Activated naive CD8-positive, alpha-beta T cell treated with anti-CD3 and anti-CD28 coated beads for 36 hours (primary cell): ENCODE data around the gene ENSA. TPM values are rescaled to one million over a fixed set of nuclear protein-coding genes. Genes with fewer than 3 reads are reported as not detected.
"Not testable (repeated sequence)": the region's sequence is repeated elsewhere in the genome, so short reads cannot be mapped to it uniquely, and the experiment has no call there.

Experiments used
- DNase-seq: peaks from one replicate; pipeline ENCODE4 v3.0.0; 2021
- H3K27ac Mint-ChIP-seq: one replicate; pipeline ENCODE4 v1.8.0; 2022; ENCODE audit warnings: mild to moderate bottlenecking, moderate library complexity, mixed read lengths
- H3K27me3 Mint-ChIP-seq: one replicate; pipeline ENCODE4 v1.8.0; 2022; ENCODE audit warnings: mild to moderate bottlenecking, mixed read lengths
- H3K36me3 Mint-ChIP-seq: one replicate; pipeline ENCODE4 v1.8.0; 2021; ENCODE audit warnings: mild to moderate bottlenecking, mixed read lengths
- H3K4me1 Mint-ChIP-seq: one replicate; pipeline ENCODE4 v1.8.0; 2021; ENCODE audit warnings: mixed read lengths
- H3K4me3 Mint-ChIP-seq: one replicate; pipeline ENCODE4 v1.8.0; 2022; ENCODE audit warnings: mild to moderate bottlenecking, moderate library complexity, mixed read lengths
- H3K9me3 Mint-ChIP-seq: one replicate; pipeline ENCODE4 v1.8.0; 2022; ENCODE audit warnings: mixed read lengths
- total RNA-seq, 2 experiments: library from RNA; stranded (reverse); gene quantifications; one replicate each; pipeline ENCODE4 v1.2.3, GENCODE V29; 2021

ENSA gene
- total RNA-seq, 2 experiments from 2014 or later = 195 to 214 TPM

DNA sequence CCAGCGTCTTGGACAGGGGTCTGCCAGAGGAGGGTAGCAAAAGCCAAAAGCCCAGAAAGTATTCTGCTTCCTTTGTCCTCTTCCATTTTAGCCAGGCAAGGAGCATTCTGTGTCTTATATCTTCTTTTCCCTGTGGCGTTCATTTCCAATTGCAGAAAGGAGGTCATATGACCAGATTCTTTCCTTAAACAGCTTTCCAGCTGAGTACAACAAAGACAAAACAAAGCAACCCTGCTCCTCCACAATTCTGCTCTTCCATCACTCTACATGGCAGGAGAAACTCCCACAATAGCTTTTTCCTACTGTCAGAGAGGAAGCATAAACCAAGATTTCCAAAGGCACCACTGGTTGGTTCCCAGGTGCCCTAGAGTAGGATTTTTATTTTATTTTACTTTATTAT, 19.7 kb downstream of the ENSA start:
- Mint-ChIP-seq H3K4me1 (peaks cover 35% of the 10 kb centered on the region), H3K9me3 (no peaks in the 10 kb centered on the region), H3K27me3 (no peaks in the 10 kb centered on the region), H3K4me3 (no peak overlapping the region), H3K27ac (no peak overlapping the region), H3K36me3 (peaks cover 29% of the 10 kb centered on the region)
- no peak for DNase-seq

DNA sequence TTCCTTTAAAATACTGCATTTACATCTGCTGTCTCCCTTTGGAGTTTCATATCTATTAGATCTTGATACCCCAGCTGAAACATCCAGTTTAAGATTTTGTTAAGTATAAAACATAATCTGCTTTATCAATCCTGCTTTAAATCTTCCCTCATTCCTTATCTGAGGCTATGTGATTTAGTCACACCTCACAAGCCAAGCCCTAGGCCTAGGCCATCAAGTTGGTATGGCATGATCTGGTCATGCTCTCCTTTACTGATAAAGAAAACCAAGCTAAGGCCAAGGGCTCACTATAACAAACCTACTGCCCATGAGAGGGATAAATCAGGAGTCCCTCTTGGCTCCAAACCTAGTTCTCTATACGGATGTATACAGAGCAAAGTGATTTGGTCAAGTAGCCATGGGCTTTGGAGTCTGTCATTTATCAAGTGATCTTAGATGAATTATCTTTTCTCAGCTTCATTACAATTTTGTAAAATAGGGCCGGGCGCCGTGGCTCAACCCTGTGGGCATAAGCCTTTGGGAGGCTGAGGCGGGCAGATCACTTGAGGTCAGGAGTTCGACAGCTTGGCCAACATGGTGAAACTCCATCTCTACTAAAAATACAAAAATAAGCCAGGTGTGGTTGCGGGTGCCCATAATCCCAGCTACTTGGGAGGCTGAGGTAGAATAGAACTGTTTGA, 22.8 kb downstream of the ENSA start:
- H3K27me3 Mint-ChIP-seq = no peaks in the 10 kb centered on the region
- DNase-seq = no peak
- H3K4me1 Mint-ChIP-seq = peaks cover 20% of the 10 kb centered on the region
- no peak overlapping the region for H3K4me3 Mint-ChIP-seq
- peaks cover 7% of the 10 kb centered on the region for H3K36me3 Mint-ChIP-seq
- no peaks in the 10 kb centered on the region for H3K9me3 Mint-ChIP-seq
- no peak overlapping the region for H3K27ac Mint-ChIP-seq

DNA sequence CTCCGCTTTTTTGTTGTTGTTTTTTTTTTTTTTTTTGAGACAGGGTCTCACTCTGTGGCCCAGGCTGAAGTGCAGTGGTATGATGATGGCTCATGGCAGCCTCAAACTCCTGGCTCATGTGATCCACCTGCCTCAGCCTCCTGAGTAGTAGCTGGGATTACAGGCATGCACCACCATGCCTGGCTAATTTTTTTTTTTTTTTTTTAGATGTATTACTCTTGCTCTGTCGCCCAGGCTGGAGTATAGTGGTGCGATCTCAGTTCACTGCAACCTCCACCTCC, 24.0 kb downstream of the ENSA start:
- peaks cover 13% of the 10 kb centered on the region for H3K4me1 Mint-ChIP-seq
- not testable (repeated sequence) for H3K9me3 Mint-ChIP-seq, H3K27ac Mint-ChIP-seq, H3K4me3 Mint-ChIP-seq, DNase-seq, H3K27me3 Mint-ChIP-seq, H3K36me3 Mint-ChIP-seq

DNA sequence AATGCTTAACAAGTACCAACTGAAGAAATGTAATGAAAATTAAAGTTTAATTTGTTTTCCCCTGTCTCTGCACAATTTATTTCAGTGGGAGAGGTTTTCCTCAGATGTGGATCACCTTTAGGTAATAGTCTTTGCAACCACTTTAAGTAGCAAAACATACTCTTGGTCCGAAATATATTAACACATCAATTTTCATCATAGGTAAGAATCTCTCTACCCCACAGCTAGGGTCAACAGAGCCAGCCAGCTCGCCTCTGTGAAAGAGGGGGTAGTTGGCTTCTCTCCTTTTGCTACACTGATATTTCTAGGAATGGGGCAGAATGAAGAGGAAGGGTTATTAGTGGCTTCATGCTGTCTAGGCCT, 25.2 kb downstream of the ENSA start:
- Mint-ChIP-seq H3K36me3 (peaks cover 3% of the 10 kb centered on the region), H3K27ac (peak overlapping the region; percentile 80), H3K9me3 (no peaks in the 10 kb centered on the region), H3K4me1 (peaks cover 13% of the 10 kb centered on the region), H3K27me3 (no peaks in the 10 kb centered on the region), H3K4me3 (no peak overlapping the region)
- DNase-seq = no peak

DNA sequence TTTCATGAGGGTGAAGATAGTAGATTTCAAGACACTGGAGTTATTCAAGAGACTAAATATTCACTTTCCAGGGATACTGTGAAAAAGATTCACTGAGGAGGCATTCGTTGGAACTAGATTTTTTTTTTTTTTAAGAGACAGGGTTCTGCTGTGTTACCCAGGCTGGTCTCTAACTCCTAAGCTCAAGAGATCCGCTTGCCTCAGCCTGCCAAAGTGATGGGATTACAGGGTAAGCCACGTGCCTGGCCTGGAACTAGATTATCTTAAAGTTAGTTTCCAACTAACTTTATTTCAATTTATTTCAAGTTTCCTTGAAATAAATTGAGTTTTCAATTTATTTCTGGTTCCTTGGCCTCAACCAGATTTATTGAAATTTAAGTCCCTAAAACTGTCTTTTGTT, 25.7 kb downstream of the ENSA start:
- no peak for DNase-seq
- H3K36me3 Mint-ChIP-seq = peaks cover 2% of the 10 kb centered on the region
- peaks cover 13% of the 10 kb centered on the region for H3K4me1 Mint-ChIP-seq
- peak overlapping the region; percentile 68 for H3K27ac Mint-ChIP-seq
- H3K4me3 Mint-ChIP-seq = no peak overlapping the region
- no peaks in the 10 kb centered on the region for H3K27me3 Mint-ChIP-seq
- no peaks in the 10 kb centered on the region for H3K9me3 Mint-ChIP-seq

DNA sequence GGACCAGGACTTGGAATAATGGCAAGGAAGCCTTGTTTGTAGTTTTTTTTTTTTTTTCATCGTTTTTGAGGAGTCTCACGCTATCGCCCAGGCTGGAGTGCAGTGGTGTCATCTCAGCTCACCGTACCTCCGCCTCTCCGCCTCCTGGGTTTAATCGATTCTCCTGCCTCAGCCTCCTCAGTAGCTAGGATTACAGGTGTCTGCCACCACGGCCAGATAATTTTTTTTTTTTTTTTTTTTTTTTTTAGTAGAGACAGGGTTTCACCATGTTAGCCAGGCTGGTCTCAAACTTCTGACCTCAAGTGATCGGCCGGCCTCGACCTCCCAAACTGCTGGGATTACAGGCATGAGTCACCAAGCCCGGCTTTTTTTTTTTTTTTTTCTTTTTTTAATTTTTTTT, 27.0 kb downstream of the ENSA start:
- H3K4me1 Mint-ChIP-seq = peaks cover 13% of the 10 kb centered on the region
- not testable (repeated sequence) for H3K36me3 Mint-ChIP-seq, H3K27me3 Mint-ChIP-seq, DNase-seq, H3K9me3 Mint-ChIP-seq, H3K27ac Mint-ChIP-seq, H3K4me3 Mint-ChIP-seq

DNA sequence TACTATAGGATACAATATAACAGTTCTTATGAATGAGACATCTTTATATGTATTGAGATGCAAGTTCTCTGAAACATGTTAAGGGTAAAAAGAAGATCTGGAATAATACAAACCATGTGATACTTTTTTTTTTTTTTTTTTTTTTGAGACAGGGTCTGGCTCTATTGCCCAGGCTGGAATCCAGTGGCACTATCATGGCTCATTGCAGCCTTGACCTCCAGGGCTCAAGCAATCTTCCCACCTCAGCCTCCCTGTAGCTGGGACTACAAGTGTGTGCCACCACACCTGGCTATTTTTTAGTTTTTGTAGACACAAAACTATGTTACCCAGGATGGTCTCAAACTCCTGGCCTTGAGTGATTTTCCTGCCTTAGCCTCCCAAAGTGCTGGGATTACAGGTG, 27.9 kb downstream of the ENSA start:
- H3K36me3 Mint-ChIP-seq = peaks cover 2% of the 10 kb centered on the region
- no peaks in the 10 kb centered on the region for H3K27me3 Mint-ChIP-seq
- no peak for DNase-seq
- no peak overlapping the region for H3K27ac Mint-ChIP-seq
- H3K4me3 Mint-ChIP-seq = no peak overlapping the region
- no peaks in the 10 kb centered on the region for H3K9me3 Mint-ChIP-seq
- peaks cover 13% of the 10 kb centered on the region for H3K4me1 Mint-ChIP-seq

DNA sequence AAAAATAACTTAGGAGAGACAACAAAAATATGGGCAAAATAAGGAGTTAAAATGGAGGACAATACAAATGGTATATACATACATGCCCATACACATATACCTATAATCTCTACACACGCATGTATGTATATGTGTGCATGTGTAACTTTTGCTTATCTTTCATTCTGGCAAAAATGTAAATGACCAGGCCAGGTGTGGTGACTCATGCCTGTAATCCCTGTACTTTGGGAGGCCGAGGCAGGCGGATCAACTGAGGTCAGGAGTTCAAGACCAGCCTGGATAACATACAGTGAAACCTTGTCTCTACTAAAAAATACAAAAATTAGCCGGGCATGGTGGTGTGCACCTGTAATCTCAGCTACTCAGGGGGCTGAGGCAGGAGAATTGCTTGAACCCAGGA, 31.1 kb downstream of the ENSA start:
- not testable (repeated sequence) for H3K36me3 Mint-ChIP-seq, H3K9me3 Mint-ChIP-seq, H3K27me3 Mint-ChIP-seq, H3K27ac Mint-ChIP-seq, H3K4me3 Mint-ChIP-seq, DNase-seq, H3K4me1 Mint-ChIP-seq

DNA sequence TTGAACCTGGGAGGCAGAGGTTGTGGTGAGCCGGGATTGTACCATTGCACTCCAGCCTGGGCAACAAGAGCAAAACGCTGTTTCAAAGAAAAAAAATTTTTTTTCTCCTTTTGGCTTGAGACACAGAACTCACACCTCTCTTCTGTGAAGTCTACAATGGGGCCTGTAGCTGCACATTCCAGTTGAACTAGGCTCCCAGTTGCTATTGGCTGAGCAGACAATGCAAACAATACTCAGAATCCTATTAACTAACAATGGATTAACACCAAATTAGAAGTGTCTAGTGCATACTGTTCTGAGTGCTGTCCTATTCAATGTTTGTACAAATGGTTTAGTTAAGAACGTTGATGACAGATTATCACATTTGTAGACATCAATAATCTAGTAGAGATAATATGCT, 32.4 kb downstream of the ENSA start:
- H3K4me3 Mint-ChIP-seq = no peak overlapping the region
- H3K9me3 Mint-ChIP-seq = no peaks in the 10 kb centered on the region
- DNase-seq = no peak
- no peak overlapping the region for H3K27ac Mint-ChIP-seq
- H3K36me3 Mint-ChIP-seq = peaks cover 2% of the 10 kb centered on the region
- H3K4me1 Mint-ChIP-seq = peaks cover 3% of the 10 kb centered on the region
- H3K27me3 Mint-ChIP-seq = no peaks in the 10 kb centered on the region

DNA sequence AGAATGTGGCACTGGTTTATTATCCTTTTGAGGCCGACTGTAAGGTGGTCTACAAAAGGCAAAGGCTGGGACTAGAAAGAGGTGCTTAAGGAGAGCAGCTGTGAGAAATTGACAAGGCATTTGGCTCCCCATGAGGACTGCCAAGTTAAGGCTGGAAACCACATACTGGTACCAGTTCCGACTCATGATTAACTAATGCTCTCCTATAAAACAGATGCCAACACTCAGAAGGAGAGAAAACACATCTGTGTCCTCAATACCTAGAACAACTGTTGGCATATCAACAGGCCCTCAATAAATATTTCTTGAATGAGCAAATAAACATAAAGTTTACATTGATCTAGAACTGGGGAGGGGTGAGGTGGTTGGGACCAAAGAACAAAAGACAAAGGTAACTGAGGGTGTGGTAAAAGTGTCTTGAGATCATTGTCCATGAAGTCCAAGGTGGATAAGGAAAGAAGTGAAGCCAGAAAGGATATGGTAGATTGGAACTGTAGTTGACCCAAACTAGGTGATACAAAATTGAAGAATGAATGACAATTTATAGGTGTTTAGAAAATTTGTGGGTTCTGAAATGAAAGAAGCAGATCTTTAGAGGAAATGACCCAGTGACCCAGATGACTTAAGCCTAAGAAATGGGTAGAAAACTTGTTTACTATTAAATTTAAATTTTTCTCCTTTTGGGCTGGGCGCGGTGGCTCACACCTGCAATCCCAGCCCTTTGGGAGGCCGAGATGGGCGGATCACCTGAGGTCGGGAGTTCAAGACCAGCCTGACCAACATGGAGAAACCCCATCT, 33.1 kb downstream of the ENSA start:
- no peaks in the 10 kb centered on the region for H3K9me3 Mint-ChIP-seq
- H3K36me3 Mint-ChIP-seq = peaks cover 2% of the 10 kb centered on the region
- no peak overlapping the region for H3K4me3 Mint-ChIP-seq
- H3K27me3 Mint-ChIP-seq = no peaks in the 10 kb centered on the region
- H3K27ac Mint-ChIP-seq = no peak overlapping the region
- DNase-seq = no peak
- H3K4me1 Mint-ChIP-seq = peaks cover 3% of the 10 kb centered on the region

DNA sequence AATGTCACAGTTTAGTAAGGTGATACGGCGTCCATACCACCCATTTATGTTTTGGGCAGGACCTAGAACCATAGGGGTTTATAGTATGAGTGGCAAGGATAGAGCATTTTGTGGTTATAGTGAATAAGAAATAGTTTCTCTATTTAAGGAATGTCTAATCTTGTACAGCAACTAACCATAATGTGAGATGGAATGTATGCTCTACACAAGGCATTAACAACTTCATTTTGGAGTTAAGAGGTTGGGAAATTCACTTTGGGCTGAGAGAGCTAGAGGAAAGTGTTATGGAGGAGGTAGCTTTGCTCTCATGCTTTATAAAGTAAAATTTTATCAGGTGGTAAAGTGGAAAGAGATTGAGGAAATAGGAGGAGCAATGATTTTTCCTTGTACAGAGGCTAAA, 47.0 kb downstream of the ENSA start:
- no peak for DNase-seq
- H3K9me3 Mint-ChIP-seq = no peaks in the 10 kb centered on the region
- no peak overlapping the region for H3K27ac Mint-ChIP-seq
- H3K27me3 Mint-ChIP-seq = peaks cover 4% of the 10 kb centered on the region
- peaks cover 18% of the 10 kb centered on the region for H3K4me1 Mint-ChIP-seq
- H3K4me3 Mint-ChIP-seq = no peak overlapping the region
- peaks cover 21% of the 10 kb centered on the region for H3K36me3 Mint-ChIP-seq

DNA sequence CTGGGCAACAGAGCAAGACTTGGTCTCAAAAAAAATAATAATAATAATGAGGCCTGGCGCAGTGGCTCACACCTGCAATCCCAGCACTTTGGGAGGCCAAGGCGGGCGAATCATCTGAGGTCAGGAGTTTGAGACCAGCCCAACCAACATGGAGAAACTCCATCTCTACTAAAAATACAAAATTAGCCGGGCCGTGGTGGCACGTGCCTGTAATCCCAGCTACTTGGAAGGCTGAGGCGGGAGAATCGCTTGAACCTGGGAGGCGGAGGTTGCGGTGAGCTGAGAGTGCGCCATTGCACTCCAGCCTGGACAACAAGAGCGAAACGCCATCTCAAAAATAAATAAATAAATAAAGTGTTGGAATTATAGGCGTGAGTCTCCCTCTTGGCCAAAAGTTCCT, 47.5 kb downstream of the ENSA start:
- not testable (repeated sequence) for H3K9me3 Mint-ChIP-seq, H3K27me3 Mint-ChIP-seq, H3K27ac Mint-ChIP-seq, DNase-seq, H3K4me3 Mint-ChIP-seq
- peaks cover 18% of the 10 kb centered on the region for H3K4me1 Mint-ChIP-seq
- peaks cover 25% of the 10 kb centered on the region for H3K36me3 Mint-ChIP-seq

DNA sequence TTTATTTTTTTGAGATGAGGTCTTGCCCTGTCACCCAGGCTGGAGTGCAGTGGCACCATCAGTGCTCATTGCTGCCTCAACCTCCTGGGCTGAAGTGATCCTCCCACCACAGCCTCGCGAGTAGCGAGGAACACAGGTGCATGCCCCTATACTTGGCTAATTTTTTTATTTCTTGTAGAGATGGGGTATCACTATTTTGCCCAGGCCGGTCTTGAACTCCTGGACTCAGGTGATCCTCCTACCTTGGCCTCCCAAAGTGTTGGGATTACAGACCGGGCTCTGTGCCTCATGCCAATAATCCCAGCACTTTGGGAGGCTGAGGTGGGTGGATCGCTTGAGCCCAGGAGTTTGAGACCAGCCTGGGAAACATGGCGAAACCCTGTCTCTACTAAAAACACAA, 48.0 kb downstream of the ENSA start:
- not testable (repeated sequence) for H3K27me3 Mint-ChIP-seq, H3K9me3 Mint-ChIP-seq, DNase-seq, H3K27ac Mint-ChIP-seq, H3K4me3 Mint-ChIP-seq
- H3K4me1 Mint-ChIP-seq = peaks cover 18% of the 10 kb centered on the region
- peaks cover 29% of the 10 kb centered on the region for H3K36me3 Mint-ChIP-seq

DNA sequence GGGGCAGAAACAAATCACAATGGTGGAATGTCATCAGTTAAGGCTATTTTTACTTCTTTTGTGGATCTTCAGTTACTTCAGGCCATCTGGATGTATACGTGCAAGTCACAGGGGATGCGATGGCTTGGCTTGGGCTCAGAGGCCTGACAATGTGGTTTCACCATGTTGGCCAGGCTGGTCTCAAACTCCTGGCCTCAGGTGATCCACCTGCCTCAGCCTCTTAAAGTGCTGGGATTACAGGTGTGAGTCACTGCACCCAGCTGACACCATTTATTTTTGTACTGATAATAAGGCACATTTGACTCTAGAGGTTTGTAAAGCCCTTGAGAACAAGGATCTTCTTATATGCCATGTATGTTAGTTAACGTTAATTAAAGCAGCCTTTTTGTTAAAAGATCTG, 48.4 kb downstream of the ENSA start:
- not testable (repeated sequence) for DNase-seq, H3K27me3 Mint-ChIP-seq, H3K9me3 Mint-ChIP-seq
- peak overlapping the region; percentile 93 for H3K27ac Mint-ChIP-seq
- H3K36me3 Mint-ChIP-seq = peaks cover 34% of the 10 kb centered on the region
- H3K4me3 Mint-ChIP-seq = peak overlapping the region; percentile 90
- H3K4me1 Mint-ChIP-seq = peaks cover 18% of the 10 kb centered on the region

DNA sequence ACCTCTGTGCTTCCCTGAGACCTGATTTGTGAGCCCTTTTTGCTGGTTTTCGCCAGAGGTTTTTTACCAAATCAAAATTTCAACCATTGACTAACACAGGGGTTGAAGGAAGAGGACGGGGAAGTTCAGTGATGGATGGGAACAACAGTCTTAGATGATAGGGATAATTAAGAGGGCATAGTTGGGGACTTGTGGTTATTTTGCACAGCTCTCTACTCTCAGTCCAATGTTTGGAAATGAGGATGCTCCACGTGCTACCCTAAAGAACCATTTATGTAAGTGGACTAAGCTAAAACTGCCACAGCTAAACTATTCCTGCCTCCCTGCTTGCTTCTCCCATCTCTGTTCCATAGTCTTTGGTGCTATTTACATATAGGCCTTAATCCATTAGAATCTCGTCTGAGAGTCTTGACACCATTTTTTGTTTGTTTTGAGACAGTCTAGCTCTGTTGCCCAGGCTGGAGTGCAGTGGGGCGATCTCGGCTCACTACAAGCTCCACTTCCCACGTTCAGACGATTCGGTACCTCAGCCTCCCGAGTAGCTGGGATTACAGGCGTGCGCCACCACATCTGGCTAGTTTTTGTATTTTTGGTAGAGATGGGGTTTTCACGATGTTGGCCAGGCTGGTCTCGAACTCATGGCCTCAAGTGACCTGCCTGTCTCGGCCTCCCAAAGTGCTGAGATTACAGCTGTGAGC, 49.3 kb downstream of the ENSA start:
- Mint-ChIP-seq H3K4me1 (peaks cover 25% of the 10 kb centered on the region), H3K27ac (peak overlapping the region; percentile 93)

More for the DNA sequence above, 49.3 kb downstream of the ENSA start:
- H3K36me3 Mint-ChIP-seq = peaks cover 41% of the 10 kb centered on the region
- no peak for DNase-seq
- no peaks in the 10 kb centered on the region for H3K9me3 Mint-ChIP-seq
- peaks cover 4% of the 10 kb centered on the region for H3K27me3 Mint-ChIP-seq
- H3K4me3 Mint-ChIP-seq = peak overlapping the region; percentile 90
